Measurements from ENCODE around the gene ZNF341. TPM values are rescaled to one million over a fixed set of nuclear protein-coding genes. Genes with fewer than 3 reads are reported as not detected.

Gene ZNF341
- polyA plus RNA-seq, 1 donor (not counting 4 experiments of a cell fraction or from before 2014, with no cell fraction given): 1.7 TPM

DNA sequence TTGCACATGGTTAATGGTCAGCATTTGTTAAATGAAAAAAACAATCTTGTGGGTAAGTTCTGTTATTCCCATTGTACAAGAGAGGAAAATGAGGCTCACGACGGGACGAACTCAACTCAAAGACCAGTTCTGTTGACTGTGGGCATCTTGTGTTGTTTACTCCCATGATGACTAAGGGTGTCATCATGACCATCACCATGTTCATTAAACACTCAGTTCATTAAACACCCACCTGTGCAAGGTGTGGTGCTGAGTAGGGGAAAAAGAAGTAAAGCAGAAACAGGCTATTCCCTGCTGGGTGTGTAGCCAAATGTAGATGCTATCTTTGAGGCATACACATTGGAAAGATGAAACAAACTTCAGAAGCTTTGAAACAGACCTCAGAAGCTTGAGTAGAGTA, 83.9 kb downstream of the ZNF341 start:
- Histone ChIP-seq H3K4me1 (ENCODE audit: control insufficient read depth, extremely low read depth, insufficient read depth, low read length) (peaks cover 10% of the 10 kb centered on the region), H3K4me2 (ENCODE audit: control insufficient read depth, extremely low read depth, insufficient read depth, low read depth, low read length) (no peak overlapping the region), H3K4me3 (ENCODE audit: control insufficient read depth in 2 of 3, extremely low read depth in 1 of 3, insufficient read depth in 2 of 3, low read depth in 1 of 3, low read length in 3 of 3) (no peak overlapping the region), H4K20me1 (ENCODE audit: control insufficient read depth, extremely low read depth, insufficient read depth, low read length) (peaks cover 35% of the 10 kb centered on the region), H3K27ac (ENCODE audit: control insufficient read depth, insufficient read depth, low read length) (no peak overlapping the region), H3K79me2 (ENCODE audit: control insufficient read depth, insufficient read depth, low read length) (peaks cover 91% of the 10 kb centered on the region), H2AFZ (ENCODE audit: control insufficient read depth, low read length) (no peak overlapping the region), H3K9me3 (ENCODE audit: control insufficient read depth, low read depth, low read length) (no peaks in the 10 kb centered on the region), H3K9me1 (ENCODE audit: control insufficient read depth, extremely low read depth, insufficient read depth, low read length) (no peaks in the 10 kb centered on the region), H3K27me3 (ENCODE audit: control insufficient read depth, extremely low read depth, insufficient read depth, low read length) (no peaks in the 10 kb centered on the region), H3K36me3 (ENCODE audit: control insufficient read depth in 2 of 2, extremely low read depth in 1 of 2, insufficient read depth in 2 of 2, low read length in 2 of 2) (peaks cover 8 to 9% of the 10 kb centered on the region in 2 experiments), H3K9ac (ENCODE audit: control insufficient read depth, extremely low read depth, insufficient read depth, low read length) (no peak overlapping the region)
- dilution Hi-C loops (cut with MboI; ENCODE audit: extremely low pct_ligation_motif_present, low sequenced_read_pairs): no loop called here
- DNase-seq (ENCODE audit: low read depth, low spot score) (no peak), FAIRE-seq (no peak)
- no peak for TF ChIP-seq EZH2 (IDR thresholded peaks at IDR 0.05; ENCODE audit: low read length)
- TF ChIP-seq, protein P1, sequence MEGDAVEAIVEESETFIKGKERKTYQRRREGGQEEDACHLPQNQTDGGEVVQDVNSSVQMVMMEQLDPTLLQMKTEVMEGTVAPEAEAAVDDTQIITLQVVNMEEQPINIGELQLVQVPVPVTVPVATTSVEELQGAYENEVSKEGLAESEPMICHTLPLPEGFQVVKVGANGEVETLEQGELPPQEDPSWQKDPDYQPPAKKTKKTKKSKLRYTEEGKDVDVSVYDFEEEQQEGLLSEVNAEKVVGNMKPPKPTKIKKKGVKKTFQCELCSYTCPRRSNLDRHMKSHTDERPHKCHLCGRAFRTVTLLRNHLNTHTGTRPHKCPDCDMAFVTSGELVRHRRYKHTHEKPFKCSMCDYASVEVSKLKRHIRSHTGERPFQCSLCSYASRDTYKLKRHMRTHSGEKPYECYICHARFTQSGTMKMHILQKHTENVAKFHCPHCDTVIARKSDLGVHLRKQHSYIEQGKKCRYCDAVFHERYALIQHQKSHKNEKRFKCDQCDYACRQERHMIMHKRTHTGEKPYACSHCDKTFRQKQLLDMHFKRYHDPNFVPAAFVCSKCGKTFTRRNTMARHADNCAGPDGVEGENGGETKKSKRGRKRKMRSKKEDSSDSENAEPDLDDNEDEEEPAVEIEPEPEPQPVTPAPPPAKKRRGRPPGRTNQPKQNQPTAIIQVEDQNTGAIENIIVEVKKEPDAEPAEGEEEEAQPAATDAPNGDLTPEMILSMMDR (optimal IDR thresholded peaks at IDR 0.05 in 1 of 3, IDR thresholded peaks at IDR 0.05 in 1 of 3, conservative IDR thresholded peaks at IDR 0.05 in 1 of 3; ENCODE audit: extremely low read depth in 1 of 3, insufficient read depth in 2 of 3, low read length in 3 of 3): no peak

DNA sequence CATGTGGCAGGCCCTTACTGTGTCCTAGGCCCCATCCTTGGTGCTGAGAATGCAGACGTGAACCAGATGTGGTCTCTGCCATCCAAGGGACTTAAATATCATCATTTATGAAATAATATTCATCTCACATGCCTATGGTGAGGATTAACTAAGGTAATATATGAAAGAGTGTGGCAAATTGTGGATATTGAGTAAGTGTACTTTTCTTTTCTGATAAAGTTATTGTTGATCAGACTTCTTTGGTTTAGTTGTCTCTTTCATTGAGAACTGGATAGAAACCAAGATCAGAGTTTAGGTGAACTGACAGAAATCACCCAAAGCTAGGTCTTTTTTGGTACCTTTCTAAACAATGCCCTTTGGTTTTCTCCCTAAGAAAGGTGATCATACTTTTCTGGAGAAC, 84.4 kb downstream of the ZNF341 start:
- Histone ChIP-seq H3K27ac (ENCODE audit: control insufficient read depth, insufficient read depth, low read length) (no peak overlapping the region), H3K79me2 (ENCODE audit: control insufficient read depth, insufficient read depth, low read length) (peaks cover 95% of the 10 kb centered on the region), H3K36me3 (ENCODE audit: control insufficient read depth in 2 of 2, extremely low read depth in 1 of 2, insufficient read depth in 2 of 2, low read length in 2 of 2) (peaks cover 8 to 9% of the 10 kb centered on the region in 2 experiments), H3K4me1 (ENCODE audit: control insufficient read depth, extremely low read depth, insufficient read depth, low read length) (peaks cover 10% of the 10 kb centered on the region), H3K9ac (ENCODE audit: control insufficient read depth, extremely low read depth, insufficient read depth, low read length) (no peak overlapping the region), H4K20me1 (ENCODE audit: control insufficient read depth, extremely low read depth, insufficient read depth, low read length) (peaks cover 35% of the 10 kb centered on the region), H3K4me2 (ENCODE audit: control insufficient read depth, extremely low read depth, insufficient read depth, low read depth, low read length) (no peak overlapping the region), H2AFZ (ENCODE audit: control insufficient read depth, low read length) (no peak overlapping the region), H3K27me3 (ENCODE audit: control insufficient read depth, extremely low read depth, insufficient read depth, low read length) (no peaks in the 10 kb centered on the region), H3K9me1 (ENCODE audit: control insufficient read depth, extremely low read depth, insufficient read depth, low read length) (no peaks in the 10 kb centered on the region), H3K4me3 (ENCODE audit: control insufficient read depth in 2 of 3, extremely low read depth in 1 of 3, insufficient read depth in 2 of 3, low read depth in 1 of 3, low read length in 3 of 3) (no peak overlapping the region), H3K9me3 (ENCODE audit: control insufficient read depth, low read depth, low read length) (no peaks in the 10 kb centered on the region)
- TF ChIP-seq, protein P1 (optimal IDR thresholded peaks at IDR 0.05 in 1 of 3, IDR thresholded peaks at IDR 0.05 in 1 of 3, conservative IDR thresholded peaks at IDR 0.05 in 1 of 3; ENCODE audit: extremely low read depth in 1 of 3, insufficient read depth in 2 of 3, low read length in 3 of 3): no peak
- TF ChIP-seq EZH2 (IDR thresholded peaks at IDR 0.05; ENCODE audit: low read length): no peak
- DNase-seq (ENCODE audit: low read depth, low spot score) (no peak), FAIRE-seq (no peak)
- dilution Hi-C loops (cut with MboI; ENCODE audit: extremely low pct_ligation_motif_present, low sequenced_read_pairs): no loop called here

Measured in keratinocyte (primary cell).